Measurements from ENCODE around the gene KPNA3. TPM values are rescaled to one million over a fixed set of nuclear protein-coding genes. Genes with fewer than 3 reads are reported as not detected.

The KPNA3 gene
- total RNA-seq, 1 experiment from 2014 or later = 62.0 TPM

DNA sequence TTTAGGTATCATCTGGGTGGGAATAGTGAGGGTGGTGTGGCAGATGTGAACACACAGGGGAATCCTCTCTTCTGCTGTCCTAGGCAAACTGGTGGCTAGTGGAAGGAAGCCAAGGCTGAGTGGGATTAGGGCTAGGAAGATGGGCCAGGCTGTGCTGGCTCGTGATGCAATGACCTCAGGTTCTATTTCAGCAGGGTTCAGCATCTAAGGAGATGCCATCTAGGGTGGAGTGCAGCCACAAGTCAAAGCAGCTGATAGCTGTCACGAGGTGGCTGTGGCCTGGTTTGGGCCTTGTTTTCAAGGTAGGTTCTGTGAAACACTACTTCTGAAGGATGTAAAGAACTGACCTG, 142.5 kb downstream of the KPNA3 start:
- Histone ChIP-seq H3K36me3 (ENCODE audit: insufficient read depth, low read length, poor library complexity, severe bottlenecking) (no peaks in the 10 kb centered on the region), H3K4me3 (ENCODE audit: low read depth, low read length, poor library complexity, severe bottlenecking) (no peak overlapping the region), H3K4me1 (ENCODE audit: insufficient read depth, low read length, poor library complexity, severe bottlenecking) (no peaks in the 10 kb centered on the region), H3K27ac (ENCODE audit: low read depth, low read length, poor library complexity, severe bottlenecking) (no peak overlapping the region), H3K27me3 (replicated peaks; ENCODE audit: insufficient read depth, low read depth, low read length, poor library complexity) (no peaks in the 10 kb centered on the region), H3K9me3 (ENCODE audit: low read depth, low read length, poor library complexity, severe bottlenecking) (no peaks in the 10 kb centered on the region)
- TF ChIP-seq EZH2 (IDR thresholded peaks at IDR 0.05; ENCODE audit: borderline replicate concordance, low read depth, low read length, poor library complexity, severe bottlenecking) = no peak
- TF ChIP-seq, protein P1, sequence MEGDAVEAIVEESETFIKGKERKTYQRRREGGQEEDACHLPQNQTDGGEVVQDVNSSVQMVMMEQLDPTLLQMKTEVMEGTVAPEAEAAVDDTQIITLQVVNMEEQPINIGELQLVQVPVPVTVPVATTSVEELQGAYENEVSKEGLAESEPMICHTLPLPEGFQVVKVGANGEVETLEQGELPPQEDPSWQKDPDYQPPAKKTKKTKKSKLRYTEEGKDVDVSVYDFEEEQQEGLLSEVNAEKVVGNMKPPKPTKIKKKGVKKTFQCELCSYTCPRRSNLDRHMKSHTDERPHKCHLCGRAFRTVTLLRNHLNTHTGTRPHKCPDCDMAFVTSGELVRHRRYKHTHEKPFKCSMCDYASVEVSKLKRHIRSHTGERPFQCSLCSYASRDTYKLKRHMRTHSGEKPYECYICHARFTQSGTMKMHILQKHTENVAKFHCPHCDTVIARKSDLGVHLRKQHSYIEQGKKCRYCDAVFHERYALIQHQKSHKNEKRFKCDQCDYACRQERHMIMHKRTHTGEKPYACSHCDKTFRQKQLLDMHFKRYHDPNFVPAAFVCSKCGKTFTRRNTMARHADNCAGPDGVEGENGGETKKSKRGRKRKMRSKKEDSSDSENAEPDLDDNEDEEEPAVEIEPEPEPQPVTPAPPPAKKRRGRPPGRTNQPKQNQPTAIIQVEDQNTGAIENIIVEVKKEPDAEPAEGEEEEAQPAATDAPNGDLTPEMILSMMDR (conservative IDR thresholded peaks at IDR 0.05; ENCODE audit: low read depth, low read length) = no peak
- no peak for DNase-seq (ENCODE audit: low spot score)
- BruUV-seq (replicated peaks) = no TSS peak
- ChIA-PET POLR2A (ENCODE audit: low non-redundant PET) (no interaction called here), CTCF (no interaction called here)
- intact Hi-C loops (cut with micrococcal nuclease; ENCODE audit: unreplicated experiment) = loop anchor here (5.0 kb wide), 1 partner anchor 197 kb away; no protein-coding TSS in a partner anchor

Other genes starting within 250 kb of the KPNA3 start
- gene RCBTB1, start 207.1 kb downstream of the KPNA3 start, total RNA-seq (2021) = 12.7 and 18.4 TPM in 2 replicates
- gene ARL11, start 164.2 kb downstream of the KPNA3 start, total RNA-seq (2021) = not detected in 2 replicates
- gene EBPL, start 101.2 kb downstream of the KPNA3 start, total RNA-seq (2021) = 64.1 and 66.5 TPM in 2 replicates
- 2.9 and 3.7 TPM in 2 replicates for gene SPRYD7, start 143.7 kb upstream of the KPNA3 start, total RNA-seq (2021)
- gene TRIM13, start 204.4 kb upstream of the KPNA3 start, total RNA-seq (2021) = 36.9 and 38.7 TPM in 2 replicates
- gene KCNRG, start 222.8 kb upstream of the KPNA3 start, total RNA-seq (2021) = 1.4 and 2.1 TPM in 2 replicates